Measurements from ENCODE around the gene ARHGAP15.

ARHGAP15 gene

DNA sequence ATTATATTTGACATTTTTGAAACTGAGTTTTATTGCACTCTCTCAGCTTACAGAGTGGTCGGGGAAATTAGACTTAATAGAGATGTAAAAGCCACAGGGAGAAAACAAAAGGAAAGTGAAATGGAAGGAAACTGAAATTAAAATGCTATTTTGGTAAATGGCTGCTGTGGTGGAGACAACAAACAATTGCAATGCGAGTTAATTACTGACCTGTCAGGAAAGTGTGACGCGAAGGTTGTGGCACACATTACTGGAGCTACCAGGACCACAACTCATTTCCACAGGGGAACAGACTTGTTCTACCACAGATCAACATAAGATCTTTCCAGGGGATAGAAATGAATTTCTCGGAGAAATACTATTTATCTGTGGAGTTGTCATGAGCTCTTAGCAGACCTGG is 19.5 kb downstream of the ARHGAP15 start:
- ChIA-PET POLR2A (ENCODE audit: low non-redundant PET) (no interaction called here), CTCF (no interaction called here)
- no peak for DNase-seq (ENCODE audit: low spot score)
- TF ChIP-seq, protein P1, sequence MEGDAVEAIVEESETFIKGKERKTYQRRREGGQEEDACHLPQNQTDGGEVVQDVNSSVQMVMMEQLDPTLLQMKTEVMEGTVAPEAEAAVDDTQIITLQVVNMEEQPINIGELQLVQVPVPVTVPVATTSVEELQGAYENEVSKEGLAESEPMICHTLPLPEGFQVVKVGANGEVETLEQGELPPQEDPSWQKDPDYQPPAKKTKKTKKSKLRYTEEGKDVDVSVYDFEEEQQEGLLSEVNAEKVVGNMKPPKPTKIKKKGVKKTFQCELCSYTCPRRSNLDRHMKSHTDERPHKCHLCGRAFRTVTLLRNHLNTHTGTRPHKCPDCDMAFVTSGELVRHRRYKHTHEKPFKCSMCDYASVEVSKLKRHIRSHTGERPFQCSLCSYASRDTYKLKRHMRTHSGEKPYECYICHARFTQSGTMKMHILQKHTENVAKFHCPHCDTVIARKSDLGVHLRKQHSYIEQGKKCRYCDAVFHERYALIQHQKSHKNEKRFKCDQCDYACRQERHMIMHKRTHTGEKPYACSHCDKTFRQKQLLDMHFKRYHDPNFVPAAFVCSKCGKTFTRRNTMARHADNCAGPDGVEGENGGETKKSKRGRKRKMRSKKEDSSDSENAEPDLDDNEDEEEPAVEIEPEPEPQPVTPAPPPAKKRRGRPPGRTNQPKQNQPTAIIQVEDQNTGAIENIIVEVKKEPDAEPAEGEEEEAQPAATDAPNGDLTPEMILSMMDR (conservative IDR thresholded peaks at IDR 0.05; ENCODE audit: low read depth), result no peak
- H3K27ac ChIP-seq, result no peak overlapping the region

DNA sequence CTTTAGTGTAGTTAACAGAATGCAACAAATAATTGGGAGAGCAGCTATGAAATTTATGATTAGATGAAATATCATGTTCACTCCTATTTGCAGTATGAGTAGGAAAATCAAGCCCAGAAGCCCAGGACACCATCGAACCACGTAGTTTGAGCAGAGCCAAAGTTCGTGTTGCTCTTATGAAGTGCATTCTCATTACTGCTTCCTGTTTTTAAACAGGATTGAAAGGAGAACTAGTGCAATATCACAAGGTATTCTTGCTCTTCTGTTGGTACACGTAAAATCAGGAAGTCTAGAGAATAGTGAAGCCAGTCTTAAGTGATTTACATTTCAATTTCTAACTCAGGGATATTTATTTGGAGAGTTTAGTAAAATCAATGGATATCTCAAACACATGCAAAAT is 21.1 kb downstream of the ARHGAP15 start:
- CTCF ChIA-PET, result no interaction called here
- TF ChIP-seq, protein P1 (conservative IDR thresholded peaks at IDR 0.05; ENCODE audit: low read depth), result no peak
- no peak for DNase-seq (ENCODE audit: low spot score)
- H3K27ac ChIP-seq, result no peak overlapping the region
- POLR2A ChIA-PET (ENCODE audit: low non-redundant PET), result no interaction called here

DNA sequence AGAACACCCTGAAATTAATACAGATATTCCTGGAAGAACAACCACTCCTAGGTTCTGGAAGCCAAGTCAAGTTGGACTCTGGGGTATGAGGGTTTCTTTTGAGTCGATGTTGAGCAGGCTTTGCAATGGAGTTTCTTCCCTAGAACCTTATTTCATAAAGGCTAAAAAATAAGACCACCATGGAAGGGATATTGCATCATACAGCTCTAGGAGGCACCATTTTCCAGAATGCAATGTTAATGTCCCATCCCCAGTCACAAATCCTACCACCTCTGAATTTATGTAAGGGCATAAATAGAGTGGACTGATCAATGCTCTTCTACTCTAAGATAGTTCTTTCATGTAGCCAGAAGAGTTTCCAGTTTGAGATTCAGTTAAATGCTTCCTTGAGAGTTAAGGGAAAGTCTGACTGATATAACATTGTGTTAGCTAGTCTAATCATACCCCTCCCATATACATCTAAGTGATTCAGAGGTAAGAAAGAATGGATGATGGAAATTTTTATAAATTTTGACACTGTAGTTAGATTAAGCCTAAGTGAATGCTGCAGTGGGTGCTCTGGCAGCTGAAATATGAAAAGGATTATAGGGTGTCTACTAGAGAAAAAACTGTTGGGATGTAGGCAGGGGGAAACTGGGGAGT is 22.0 kb downstream of the ARHGAP15 start:
- H3K27ac ChIP-seq, result no peak overlapping the region
- POLR2A ChIA-PET (ENCODE audit: low non-redundant PET), result no interaction called here
- CTCF ChIA-PET, result no interaction called here
- no peak for DNase-seq (ENCODE audit: low spot score)
- TF ChIP-seq, protein P1 (conservative IDR thresholded peaks at IDR 0.05; ENCODE audit: low read depth), result no peak

DNA sequence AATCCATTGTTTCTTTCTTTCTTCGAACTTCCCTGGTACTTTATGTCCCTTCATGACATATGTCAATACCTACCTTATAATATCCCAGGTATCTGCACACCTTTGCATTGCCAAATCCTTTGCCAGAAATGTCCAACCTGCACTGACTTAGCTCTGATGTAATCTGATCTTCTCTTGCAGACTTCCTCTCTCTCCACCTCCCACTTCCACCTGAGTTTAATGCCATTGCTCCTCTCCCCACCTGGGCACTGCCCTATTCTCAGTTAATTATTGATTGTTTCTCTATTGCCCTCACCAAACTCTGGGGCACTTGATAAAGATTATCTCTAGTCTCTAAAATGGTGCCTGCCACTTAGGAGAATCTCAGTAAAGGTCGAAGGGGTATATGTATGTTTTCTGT is 23.0 kb downstream of the ARHGAP15 start:
- ChIA-PET CTCF (interaction anchor here (0.6 kb wide), 1 partner anchor 830 kb away, joined by 3 read pairs; no protein-coding TSS in a partner anchor), POLR2A (ENCODE audit: low non-redundant PET) (no interaction called here)
- no peak overlapping the region for H3K27ac ChIP-seq
- TF ChIP-seq, protein P1 (conservative IDR thresholded peaks at IDR 0.05; ENCODE audit: low read depth), result no peak
- DNase-seq (ENCODE audit: low spot score), result no peak

DNA sequence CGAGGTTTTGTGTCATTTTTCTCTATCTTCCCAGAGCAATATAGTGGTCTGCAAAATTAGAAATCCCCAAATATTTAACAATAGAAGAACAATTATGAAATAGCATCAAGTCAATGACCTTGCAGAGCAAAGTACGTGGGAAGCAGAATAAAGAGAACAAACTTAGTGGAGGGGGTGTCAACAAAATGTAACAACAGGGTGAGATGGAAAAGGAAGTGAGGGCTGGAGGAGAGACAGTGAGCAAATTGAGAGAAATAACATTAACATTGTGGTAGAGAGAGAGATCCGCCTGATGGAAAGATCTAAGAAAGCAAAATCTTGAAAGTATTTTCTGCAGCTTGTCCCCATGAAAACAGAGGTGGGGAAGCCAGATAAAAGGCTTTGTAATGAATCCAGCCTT is 23.4 kb downstream of the ARHGAP15 start:
- ChIA-PET CTCF (interaction anchor here (0.6 kb wide), 1 partner anchor 829 kb away, joined by 3 read pairs; no protein-coding TSS in a partner anchor), POLR2A (ENCODE audit: low non-redundant PET) (no interaction called here)
- TF ChIP-seq, protein P1 (conservative IDR thresholded peaks at IDR 0.05; ENCODE audit: low read depth), result no peak
- DNase-seq (ENCODE audit: low spot score), result no peak
- H3K27ac ChIP-seq, result no peak overlapping the region

DNA sequence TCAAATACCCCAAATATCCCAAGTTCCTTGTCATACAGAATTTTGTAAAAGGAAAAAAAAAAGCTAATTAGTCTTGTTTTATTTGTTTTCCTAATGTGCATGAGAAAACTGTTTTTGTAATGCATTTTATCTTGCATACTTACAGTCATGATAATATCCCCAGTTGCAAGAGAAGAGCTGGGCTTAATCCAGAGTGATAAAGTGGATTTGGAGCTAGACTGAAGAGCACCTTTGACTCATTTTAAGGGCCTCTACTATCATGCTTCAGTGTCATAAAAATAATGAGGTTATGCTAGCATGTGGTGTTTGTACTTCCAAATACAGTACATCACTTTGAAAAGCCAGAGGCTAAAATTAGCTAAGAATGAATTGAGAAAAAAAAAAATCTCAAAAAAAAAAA is 26.4 kb downstream of the ARHGAP15 start:
- POLR2A ChIA-PET (ENCODE audit: low non-redundant PET), result no interaction called here
- TF ChIP-seq, protein P1 (conservative IDR thresholded peaks at IDR 0.05; ENCODE audit: low read depth), result no peak
- H3K27ac ChIP-seq, result no peak overlapping the region
- CTCF ChIA-PET, result interaction anchor here (0.6 kb wide), 1 partner anchor 537 kb away, joined by 5 read pairs; no protein-coding TSS in a partner anchor
- no peak for DNase-seq (ENCODE audit: low spot score)

Measured in RWPE1 (cell line).